Aorta (tissue), 5 donors: ENCODE data around the gene RPL4. TPM values are rescaled to one million over a fixed set of nuclear protein-coding genes. Genes with fewer than 3 reads are reported as not detected.

Source experiments
- ATAC-seq: fragments of 200-7000 bp; cut with Tn5 transposase; one replicate; pipeline ENCODE4 v1.9.1; 2022; ENCODE audit warnings: moderate library complexity; ENCODE audit not compliant: low FRiP score
- DNase-seq, 2 donors: peaks; one replicate each; pipeline ENCODE4 v3.0.0-alpha.2; 2020
- H3K27ac ChIP-seq, 2 donors: one replicate each; pipeline ENCODE4 v1.5.1; 2013; ENCODE audit warnings: low read length in 2 of 2, mild to moderate bottlenecking in 2 of 2, moderate library complexity in 2 of 2, control low read depth in 1 of 2, inconsistent platforms in 1 of 2, low read depth in 1 of 2
- H3K27me3 ChIP-seq, 2 donors: one replicate each; pipeline ENCODE4 v1.6.1; 2013; ENCODE audit warnings: control low read depth in 1 of 2, low read length in 1 of 2, mild to moderate bottlenecking in 1 of 2, moderate library complexity in 1 of 2; ENCODE audit not compliant: insufficient read depth in 2 of 2, control insufficient read depth in 1 of 2
- H3K36me3 ChIP-seq, 2 donors: one replicate each; pipeline ENCODE4 v1.6.1; 2013; ENCODE audit warnings: control low read depth in 1 of 2, low read length in 1 of 2, mild to moderate bottlenecking in 1 of 2; ENCODE audit not compliant: insufficient read depth in 2 of 2, control insufficient read depth in 1 of 2
- H3K4me1 ChIP-seq, 2 donors: one replicate each; pipeline ENCODE4 v1.6.1; 2013; ENCODE audit warnings: low read length in 2 of 2, control low read depth in 1 of 2, mild to moderate bottlenecking in 1 of 2, moderate library complexity in 1 of 2; ENCODE audit not compliant: insufficient read depth in 2 of 2, control insufficient read depth in 1 of 2
- H3K4me3 ChIP-seq, 2 donors: one replicate each; pipeline ENCODE4 v1.5.1; 2013; ENCODE audit warnings: low read length in 2 of 2, control low read depth in 1 of 2, mild to moderate bottlenecking in 1 of 2
- H3K9me3 ChIP-seq: one replicate; pipeline ENCODE4 v1.6.1; 2013; ENCODE audit warnings: mild to moderate bottlenecking, low read length; ENCODE audit not compliant: control insufficient read depth
- WGBS, 2 donors: extraction: QIAGEN DNeasy Blood & Tissue Kit; methylation state at CpG; one replicate each; pipeline ENCODE4 v1.1.7; 2013; 5-methylcytosine and 5-hydroxymethylcytosine counted together
- intact Hi-C, 2 donors: fragments of 100-400 bp; cut with DNase I; formaldehyde crosslinking; loops; one replicate each; pipeline versions ENCODE4 v1.14.2 to v1.15.0; 2022
- polyA plus RNA-seq, 2 donors: library from polyadenylated mRNA; stranded (reverse); fragments of 200-250 nt; gene quantifications; one replicate each; pipeline ENCODE4 v1.2.3, GENCODE V29; 2013
- total RNA-seq, 2 donors: library from RNA; stranded (reverse); fragmentation: NEBNext Ultra II Directional; extraction: Animal tissue kit (Norgen Biotek cat#: 25700); gene quantifications; one replicate each; pipeline ENCODE4 v1.2.1, GENCODE V29; 2021
- donor health status: healthy with polysubstance abuse.
- donor health status: Bipolar disorder and iron deficiency.
- donor health status: DM: no; HTN: no; CAD: no.
- donor health status: DM: no; HTN: no; CAD: no.
- donor health status: DM: yes; HTN: yes; CAD: no.

The RPL4 gene
- total and polyA plus RNA-seq, 4 donors = 1,651 to 4,650 (median 2,383) TPM

DNA sequence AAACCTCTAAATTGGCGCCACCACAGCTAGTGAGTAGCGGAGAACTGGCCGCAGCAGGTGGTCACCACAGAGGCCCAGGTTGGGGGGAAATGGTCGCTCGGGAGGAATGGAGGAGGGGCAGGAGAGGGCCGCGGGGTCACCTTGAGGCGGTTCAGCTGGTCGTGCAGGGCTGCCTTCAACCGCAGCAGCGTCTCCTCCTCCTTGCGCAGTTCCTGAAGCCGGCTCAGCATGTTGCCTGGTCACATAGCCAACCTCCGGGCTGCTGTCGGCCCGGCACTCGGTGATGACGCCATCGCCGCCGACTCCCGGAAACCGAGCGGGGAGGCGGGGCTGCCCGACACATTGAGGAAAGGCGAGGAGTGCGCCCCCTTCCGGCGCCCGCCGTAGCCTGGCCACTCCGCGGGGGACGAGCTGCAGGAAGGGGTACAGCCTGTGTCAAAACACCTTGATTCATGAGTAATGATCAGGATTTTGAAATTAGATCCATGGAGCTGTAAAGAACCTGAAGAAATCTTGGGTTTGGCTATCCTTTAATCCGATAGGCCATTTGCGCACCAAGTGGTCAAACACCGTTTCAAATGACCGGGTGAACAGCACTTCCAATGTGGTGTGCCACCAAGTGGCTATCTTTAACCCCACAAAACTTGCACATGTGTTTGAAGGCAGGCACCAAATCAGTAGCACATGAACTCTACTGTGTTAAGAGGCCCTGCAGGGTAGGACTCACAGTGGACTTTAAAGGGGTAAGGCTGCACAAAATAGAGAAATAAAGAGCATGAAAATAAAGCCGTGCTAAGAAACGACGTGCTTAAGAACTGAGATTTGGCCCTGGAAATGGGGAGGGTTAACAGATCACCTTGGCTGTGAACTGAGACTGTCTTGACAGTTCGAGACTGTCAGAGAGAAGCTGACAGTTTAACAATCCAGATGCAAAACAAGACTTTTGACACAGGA is 6.9 kb downstream of the RPL4 start, which contains the start of gene SNAPC5:
TSS of gene SNAPC5 (minus strand) at position 261 of the 954 bp plus-strand sequence. CDS start at position 230, 31 bp downstream.
- peak within 1 kb of the TSS; percentile 52 to 67 for H3K27ac ChIP-seq
- intact Hi-C loops = loop anchor here (2.0 to 5.0 kb wide), 2 partner anchors 110 to 111 kb away; partner anchors contain the start of gene MAP2K1 (in 2 of the 2)
- no peaks in the 10 kb centered on the region for H3K4me1 ChIP-seq
- WGBS, 2 donors = 6% methylated on average over 43 of the region's 43 CpGs
- H3K9me3 ChIP-seq = no peaks in the 10 kb centered on the region
- peak; percentile 98 to 99 for DNase-seq
- H3K4me3 ChIP-seq = peak within 1 kb of the TSS; percentile 76 to 79
- H3K36me3 ChIP-seq = peaks cover 3 to 4% of the 10 kb centered on the region in 2 donors
- ATAC-seq = peak; percentile 99
- no peaks in the 10 kb centered on the region for H3K27me3 ChIP-seq

DNA sequence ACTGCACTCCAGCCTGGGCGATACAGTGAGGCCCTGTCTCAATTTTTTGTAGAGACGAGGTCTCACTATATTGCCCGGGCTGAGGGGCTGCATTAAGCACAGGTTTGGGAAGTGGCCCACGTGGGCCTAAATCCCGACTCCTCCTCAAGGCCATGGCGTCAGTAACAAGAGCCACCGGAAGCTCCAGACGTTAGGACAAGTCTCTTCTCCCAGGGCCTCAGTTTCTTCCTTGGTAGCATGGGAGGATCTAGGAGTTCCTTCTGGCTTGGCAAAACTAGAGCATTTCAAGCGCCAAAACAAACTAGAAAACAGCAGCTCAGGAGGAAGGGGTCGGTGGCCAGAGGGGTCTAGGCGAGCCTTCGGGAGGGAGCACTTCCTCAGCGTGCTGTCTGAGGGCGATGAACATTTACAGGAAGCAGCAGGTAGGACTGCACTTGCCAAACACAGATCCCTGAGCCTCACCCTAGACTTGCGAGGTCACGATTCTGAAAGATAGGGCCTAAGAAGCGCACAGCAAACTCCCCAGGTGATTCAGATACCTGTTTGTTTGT is 7.6 kb downstream of the RPL4 start:
- no peaks in the 10 kb centered on the region for H3K9me3 ChIP-seq
- ATAC-seq (no peak), DNase-seq (no peak)
- H3K4me1 ChIP-seq = no peaks in the 10 kb centered on the region
- WGBS, 2 donors = 19 to 20% methylated on average over 17 of the region's 17 CpGs
- H3K27me3 ChIP-seq = no peaks in the 10 kb centered on the region
- H3K36me3 ChIP-seq = peaks cover 3 to 4% of the 10 kb centered on the region in 2 donors
- H3K4me3 ChIP-seq = peak overlapping the region; percentile 76 to 79
- peak overlapping the region in 1 of 2 donors; percentile 22 for H3K27ac ChIP-seq
- intact Hi-C loops = loop anchor here (2.0 to 5.0 kb wide), 2 partner anchors 110 kb away; partner anchors contain the start of gene MAP2K1 (in 2 of the 2)

DNA sequence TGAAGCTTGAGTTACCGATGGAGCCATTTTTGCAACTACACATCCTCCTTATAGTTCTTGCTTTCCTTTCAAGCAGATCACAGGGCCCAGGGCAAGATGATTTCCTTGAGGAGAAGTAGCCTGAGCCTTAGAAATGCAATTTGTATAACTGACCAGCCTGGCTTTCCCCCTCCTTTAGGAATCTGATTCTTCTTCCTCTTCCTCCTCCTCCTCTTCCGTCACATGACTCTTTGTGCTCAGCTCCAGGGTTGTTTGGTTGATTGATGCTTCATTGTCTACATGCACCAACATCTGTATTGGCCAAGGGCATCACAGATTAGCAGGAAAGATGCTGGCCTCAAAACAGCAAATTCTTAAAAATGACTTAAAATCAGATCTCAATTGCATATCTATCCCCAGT is 10.4 kb downstream of the RPL4 start:
- Histone ChIP-seq H3K9me3 (no peaks in the 10 kb centered on the region), H3K4me3 (no peak overlapping the region), H3K4me1 (no peaks in the 10 kb centered on the region), H3K27ac (no peak overlapping the region), H3K36me3 (peaks cover 4 to 6% of the 10 kb centered on the region in 2 donors), H3K27me3 (no peaks in the 10 kb centered on the region)
- WGBS, 2 donors = 83 to 88% methylated on average over 2 of the region's 2 CpGs
- no peak for DNase-seq
- intact Hi-C loops = no loop called here
- no peak for ATAC-seq

DNA sequence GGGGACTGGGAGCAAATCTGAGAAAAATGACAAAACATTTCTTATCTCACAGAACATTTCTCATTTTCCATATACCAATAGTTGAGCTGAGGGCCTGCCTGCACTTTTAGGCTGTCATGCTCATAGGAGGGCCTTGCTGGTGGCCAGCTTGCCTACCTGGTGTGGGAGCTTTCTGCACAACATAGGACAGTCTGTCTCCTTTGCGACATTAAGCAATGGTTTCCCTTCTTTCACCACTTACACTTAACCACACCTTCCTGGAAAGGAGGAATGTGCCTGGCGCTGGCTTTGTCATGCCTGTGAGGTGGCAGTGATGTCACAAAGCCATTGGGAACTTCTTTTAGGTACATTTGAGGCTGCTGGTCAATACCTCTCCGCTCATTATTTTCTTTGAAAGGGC is 12.8 kb downstream of the RPL4 start:
- intact Hi-C loops = no loop called here
- ATAC-seq = no peak
- Histone ChIP-seq H3K9me3 (no peaks in the 10 kb centered on the region), H3K4me3 (no peak overlapping the region), H3K36me3 (peaks cover 4 to 6% of the 10 kb centered on the region in 2 donors), H3K27me3 (no peaks in the 10 kb centered on the region), H3K4me1 (no peaks in the 10 kb centered on the region), H3K27ac (no peak overlapping the region)
- WGBS, 2 donors = 93 to 94% methylated on average over 3 of the region's 3 CpGs
- no peak for DNase-seq

DNA sequence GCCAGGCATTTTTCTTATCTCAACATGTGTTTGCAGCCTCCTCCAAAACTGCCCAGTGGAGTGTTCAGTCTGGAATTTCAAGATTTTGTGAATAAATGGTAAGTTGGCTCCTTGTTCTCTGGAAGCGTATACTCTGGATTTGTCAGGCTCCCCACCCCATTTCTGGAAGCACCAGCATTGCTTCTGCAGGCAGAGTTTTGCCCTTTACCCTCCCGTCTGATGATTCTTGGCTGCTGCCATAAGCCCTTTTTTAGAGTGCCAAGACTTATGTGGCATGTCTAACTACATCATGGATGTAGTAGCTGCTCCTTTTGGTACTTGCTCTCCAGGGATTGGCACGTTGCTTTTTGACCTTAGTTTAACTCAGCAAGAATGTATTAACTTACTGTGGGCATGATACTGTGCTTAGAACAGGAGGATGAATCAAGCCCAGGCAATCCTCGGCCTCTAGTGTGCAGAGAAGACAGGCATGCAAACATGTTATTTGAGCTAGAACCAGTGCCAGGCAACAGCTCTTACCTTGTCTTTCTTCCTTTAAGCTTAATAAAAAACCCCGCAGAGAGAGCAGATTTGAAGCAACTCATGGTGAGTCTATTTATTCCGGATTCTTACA is 15.4 kb downstream of the RPL4 start:
- H3K4me3 ChIP-seq = no peak overlapping the region
- no peaks in the 10 kb centered on the region for H3K4me1 ChIP-seq
- DNase-seq (no peak), ATAC-seq (no peak)
- no peaks in the 10 kb centered on the region for H3K9me3 ChIP-seq
- no peak overlapping the region for H3K27ac ChIP-seq
- no peaks in the 10 kb centered on the region for H3K27me3 ChIP-seq
- intact Hi-C loops = no loop called here
- 37 to 41% methylated on average over 6 of the region's 6 CpGs for WGBS, 2 donors
- peaks cover 0 to 5% of the 10 kb centered on the region in 2 donors for H3K36me3 ChIP-seq

DNA sequence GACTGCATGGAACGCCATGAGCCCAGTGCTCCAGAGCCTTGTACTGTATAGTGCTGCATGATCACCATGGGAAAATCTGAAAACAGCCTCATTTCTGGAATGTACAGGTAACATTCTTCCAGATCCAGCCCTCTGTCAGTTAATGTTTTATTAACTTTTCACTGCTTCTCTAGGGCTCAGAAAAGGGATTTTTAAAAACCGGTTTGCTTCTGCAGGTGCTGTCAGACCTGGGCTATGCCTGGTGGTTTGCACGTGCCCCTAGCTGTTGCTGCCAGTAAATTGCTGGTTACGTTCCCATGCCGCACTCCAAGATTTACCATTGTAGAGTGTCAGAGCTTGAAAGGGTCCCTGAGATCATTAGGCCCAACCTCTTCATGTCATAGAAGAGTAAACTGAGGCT is 16.1 kb downstream of the RPL4 start:
- Histone ChIP-seq H3K27me3 (no peaks in the 10 kb centered on the region), H3K36me3 (peaks cover 0 to 4% of the 10 kb centered on the region in 2 donors), H3K4me1 (no peaks in the 10 kb centered on the region), H3K27ac (no peak overlapping the region), H3K9me3 (no peaks in the 10 kb centered on the region), H3K4me3 (no peak overlapping the region)
- no peak for ATAC-seq
- intact Hi-C loops = no loop called here
- 91 to 94% methylated on average over 5 of the region's 5 CpGs for WGBS, 2 donors
- DNase-seq = no peak

DNA sequence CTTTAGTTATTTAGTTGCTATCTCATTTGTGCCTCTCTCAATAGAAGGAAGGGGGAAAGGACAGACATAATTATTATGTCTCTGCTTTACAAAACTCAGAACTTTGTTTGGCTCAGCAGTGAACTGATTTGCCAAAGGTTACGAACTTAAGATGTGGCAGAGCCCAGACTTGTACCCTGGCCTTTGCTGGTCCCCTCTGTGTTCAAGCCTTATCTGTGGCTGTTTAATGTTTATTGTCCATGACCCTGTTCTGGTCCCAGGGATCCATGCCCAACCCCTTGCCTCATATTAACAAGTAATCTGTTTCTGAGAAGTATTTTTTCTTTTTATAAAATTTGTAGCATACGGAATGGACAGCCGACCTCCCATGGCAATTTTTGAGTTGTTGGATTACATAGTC is 17.8 kb downstream of the RPL4 start:
- 88 to 94% methylated on average over 3 of the region's 3 CpGs for WGBS, 2 donors
- no peaks in the 10 kb centered on the region for H3K27me3 ChIP-seq
- intact Hi-C loops = no loop called here
- H3K4me3 ChIP-seq = no peak overlapping the region
- ATAC-seq = no peak
- H3K4me1 ChIP-seq = no peaks in the 10 kb centered on the region
- DNase-seq = no peak
- no peak overlapping the region for H3K27ac ChIP-seq
- no peaks in the 10 kb centered on the region for H3K9me3 ChIP-seq
- H3K36me3 ChIP-seq = peaks cover 0 to 8% of the 10 kb centered on the region in 2 donors

DNA sequence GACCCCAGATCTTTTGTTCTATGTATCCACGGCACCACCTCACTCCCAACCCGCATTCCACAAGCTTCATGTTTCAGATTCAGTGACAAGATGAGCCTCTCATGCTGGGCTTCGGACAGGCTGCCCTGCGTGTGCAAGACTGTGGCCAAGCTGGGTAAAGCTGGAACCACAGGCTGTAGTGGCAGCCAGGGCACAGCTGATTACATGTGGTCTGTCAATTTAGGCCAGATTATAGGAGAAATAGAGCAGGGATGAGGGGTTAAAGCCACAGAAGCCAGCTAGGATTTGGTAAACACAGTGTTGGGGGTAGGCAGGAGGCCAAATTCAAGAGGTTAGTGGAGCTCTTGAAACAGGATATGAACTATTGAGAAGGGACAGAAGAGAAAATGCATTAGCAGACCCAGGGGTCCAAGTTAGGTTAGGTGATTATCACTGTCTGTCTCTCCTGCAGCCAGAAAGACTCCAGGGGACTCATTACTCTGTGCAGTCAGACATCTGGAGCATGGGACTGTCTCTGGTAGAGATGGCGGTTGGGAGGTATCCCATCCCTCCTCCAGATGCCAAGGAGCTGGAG is 20.0 kb downstream of the RPL4 start:
- H3K9me3 ChIP-seq = no peaks in the 10 kb centered on the region
- ATAC-seq = no peak
- no peak for DNase-seq
- WGBS, 2 donors = 94 to 97% methylated on average over 5 of the region's 5 CpGs
- intact Hi-C loops = no loop called here
- H3K4me3 ChIP-seq = no peak overlapping the region
- H3K27me3 ChIP-seq = no peaks in the 10 kb centered on the region
- no peak overlapping the region for H3K27ac ChIP-seq
- H3K4me1 ChIP-seq = no peaks in the 10 kb centered on the region
- H3K36me3 ChIP-seq = peaks cover 0 to 8% of the 10 kb centered on the region in 2 donors
